Fibroblast of pulmonary artery (primary cell): Measurements from ENCODE around the gene MRGPRX1.
"Not testable (repeated sequence)": the region's sequence is repeated elsewhere in the genome, so short reads cannot be mapped to it uniquely, and the experiment has no call there.

Experiments
- DNase-seq: peaks from one replicate; pipeline ENCODE4 v3.0.0-alpha.2; 2010; ENCODE audit warnings: low read depth
- H3K4me3 ChIP-seq: replicated peaks from 2 replicates; pipeline ENCODE4 v1.5.1; 2011; ENCODE audit warnings: low read depth, mild to moderate bottlenecking, control low read depth, low read length, moderate library complexity
- CTCF ChIP-seq: IDR thresholded peaks from 2 replicates; pipeline ENCODE4 v1.5.1; 2011; ENCODE audit warnings: mild to moderate bottlenecking, control low read depth, low read length, inconsistent platforms; ENCODE audit errors: missing control alignments

Gene MRGPRX1

GRCh38 chr11:18907391-18907790 lies 31.8 kb downstream of the MRGPRX1 start:
- H3K4me3 ChIP-seq, result no peak overlapping the region
- no peak for TF ChIP-seq CTCF
- no peak for DNase-seq

- not testable (repeated sequence) for DNase-seq, H3K4me3 ChIP-seq
Measured at GRCh38 chr11:18900637-18901036, 38.6 kb downstream of the MRGPRX1 start.

GRCh38 chr11:18900151-18900611 lies 39.0 kb downstream of the MRGPRX1 start:
- H3K4me3 ChIP-seq, result not testable (repeated sequence)

GRCh38 chr11:18891712-18892111 lies 47.5 kb downstream of the MRGPRX1 start:
- not testable (repeated sequence) for DNase-seq, H3K4me3 ChIP-seq

More at GRCh38 chr11:18900151-18900611, 39.0 kb downstream of the MRGPRX1 start:
- DNase-seq, result not testable (repeated sequence)

GRCh38 chr11:18890615-18891014 lies 48.6 kb downstream of the MRGPRX1 start:
- no peak for DNase-seq
- no peak for TF ChIP-seq CTCF

More at GRCh38 chr11:18890615-18891014, 48.6 kb downstream of the MRGPRX1 start:
- no peak overlapping the region for H3K4me3 ChIP-seq
